ENCODE data around the gene VWA8. TPM values are rescaled to one million over a fixed set of nuclear protein-coding genes. Genes with fewer than 3 reads are reported as not detected.

Gene VWA8
- total and polyA plus RNA-seq, 2 of the 8 experiments (the other 6 are each of a cell fraction or from before 2014, with no cell fraction given) = 5.9 to 19.6 TPM

DNA sequence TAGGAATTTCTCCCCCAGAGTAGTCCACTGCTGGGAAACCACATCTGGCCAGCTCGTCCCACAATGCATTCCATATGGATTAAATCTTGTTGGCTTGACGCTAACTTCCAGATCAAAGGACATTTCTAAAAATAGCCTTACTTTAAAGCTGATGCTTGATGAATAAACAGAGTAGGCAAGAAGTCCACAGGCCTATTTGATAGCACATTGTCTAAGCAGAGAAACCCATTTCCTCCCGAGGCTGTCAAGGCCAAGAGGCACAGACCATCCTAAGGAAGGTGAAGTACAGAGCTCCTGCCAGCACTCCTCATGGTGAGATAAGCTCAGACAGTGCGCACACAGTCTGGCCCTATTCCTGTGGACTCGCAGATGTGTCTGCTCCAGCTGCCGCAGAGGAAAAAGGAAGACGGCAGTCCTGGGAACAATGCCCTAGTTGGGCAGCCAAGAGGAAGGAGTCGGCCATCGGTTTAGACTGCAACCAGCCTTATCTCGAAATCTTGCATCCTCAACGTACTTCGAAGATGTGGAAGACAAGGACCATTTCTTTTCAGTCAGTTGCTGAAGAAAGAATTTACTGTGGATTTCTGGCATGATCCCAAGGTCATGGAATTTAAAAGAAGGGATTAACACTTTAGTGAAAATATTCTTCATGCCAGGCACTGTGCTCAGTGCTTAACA lies 346.8 kb downstream of the VWA8 start:
- no peak overlapping the region for H3K9ac ChIP-seq (replicated peaks in 1 of 4; ENCODE audit: extremely low read depth in 1 of 4, low read depth in 3 of 4, low read length in 3 of 4)
- POLR2A ChIA-PET (ENCODE audit: partially characterized antibody) = no interaction called here
- H3K23ac ChIP-seq (ENCODE audit: insufficient read length) = no peak overlapping the region
- CTCF ChIA-PET (ENCODE audit: partially characterized antibody) = interaction anchor here (0.6 to 1.4 kb wide), 7 partner anchors 9 to 1822 kb away, joined by 3 to 5 read pairs (median 4); no protein-coding TSS in a partner anchor
- no peaks in the 10 kb centered on the region for H3K27me3 ChIP-seq (replicated peaks in 1 of 4; ENCODE audit: control insufficient read depth in 3 of 4, extremely low read depth in 1 of 4, insufficient read depth in 3 of 4, low read length in 3 of 4)
- H2AFZ ChIP-seq (ENCODE audit: low read length) = no peak overlapping the region
- no peak overlapping the region for H2BK15ac ChIP-seq (ENCODE audit: low read length)
- H2BK20ac ChIP-seq (ENCODE audit: low read length) = no peak overlapping the region
- no peak overlapping the region for H3K4me3 ChIP-seq (ENCODE audit: extremely low read depth in 1 of 4, insufficient read depth in 2 of 4, low read depth in 3 of 4, low read length in 4 of 4)
- no peak overlapping the region for H2BK12ac ChIP-seq (ENCODE audit: low read depth, low read length)
- DNase-seq (ENCODE audit: low read depth in 1 of 2, low spot score in 2 of 2) (no peak), FAIRE-seq (no peak)
- H2BK5ac ChIP-seq (ENCODE audit: low read depth, low read length) = no peak overlapping the region
- H4K8ac ChIP-seq (ENCODE audit: extremely low read depth, insufficient read depth, low read length) = no peak overlapping the region
- no peak overlapping the region for H3K56ac ChIP-seq (replicated peaks; ENCODE audit: insufficient read length, low read depth, low read length)
- no peak overlapping the region for H3K4ac ChIP-seq (replicated peaks; ENCODE audit: insufficient read length, low read depth, low read length)
- H3K27ac ChIP-seq (ENCODE audit: low read depth, low read length) = no peak overlapping the region
- H3K4me2 ChIP-seq (ENCODE audit: insufficient read depth in 1 of 2, low read depth in 2 of 2, low read length in 2 of 2) = no peak overlapping the region
- H3K79me2 ChIP-seq (ENCODE audit: control insufficient read depth in 1 of 2, insufficient read depth in 2 of 2, low read length in 2 of 2) = no peaks in the 10 kb centered on the region
- no peak overlapping the region for H2AK5ac ChIP-seq (ENCODE audit: low read depth, low read length)
- no peak overlapping the region for H3K18ac ChIP-seq (ENCODE audit: extremely low read depth, low read length)
- no peaks in the 10 kb centered on the region for H3K9me3 ChIP-seq (ENCODE audit: insufficient read depth in 2 of 2, low read depth in 1 of 2, low read length in 1 of 2)
- H4K5ac ChIP-seq (ENCODE audit: insufficient read length, low read depth, low read length) = no peak overlapping the region
- no peak overlapping the region for H2BK120ac ChIP-seq (replicated peaks; ENCODE audit: low read depth, low read length)
- no peaks in the 10 kb centered on the region for H3K23me2 ChIP-seq (ENCODE audit: low read depth, low read length)
- no peaks in the 10 kb centered on the region; a peak in 1 of 8 replicates for H3K36me3 ChIP-seq (ENCODE audit: control insufficient read depth in 2 of 4, insufficient read depth in 4 of 4, low read length in 3 of 4)
- H3K79me1 ChIP-seq (ENCODE audit: low read depth, low read length) = no peaks in the 10 kb centered on the region
- H3K4me1 ChIP-seq (replicated peaks in 1 of 4; ENCODE audit: control insufficient read depth in 3 of 4, insufficient read depth in 4 of 4, low read length in 3 of 4) = no peaks in the 10 kb centered on the region
- no peaks in the 10 kb centered on the region for H4K20me1 ChIP-seq (replicated peaks in 1 of 2; ENCODE audit: control insufficient read depth in 1 of 2, insufficient read depth in 2 of 2, low read length in 2 of 2)
- TF ChIP-seq POU5F1 (IDR thresholded peaks at IDR 0.05; ENCODE audit: low read depth, low read length) = no peak
- TF ChIP-seq CHD2 (IDR thresholded peaks at IDR 0.05; ENCODE audit: low read length) = no peak
- TF ChIP-seq JUN (IDR thresholded peaks at IDR 0.05; ENCODE audit: low read depth, low read length) = no peak
- no peak for TF ChIP-seq MAFK (IDR thresholded peaks at IDR 0.05; ENCODE audit: low read depth, low read length)
- no peak overlapping the region for H3K14ac ChIP-seq (ENCODE audit: insufficient read length)
- H4K91ac ChIP-seq (replicated peaks; ENCODE audit: insufficient read length, low read length) = no peak overlapping the region
- WGBS, 2 experiments (ENCODE audit: extremely low coverage in 1 of 2, insufficient coverage in 1 of 2, insufficient read length in 1 of 2, insufficient replicate concordance in 2 of 2, low coverage in 1 of 2, low lambda C conversion rate in 2 of 2, missing lambda C conversion rate in 1 of 2) = 91% methylated on average over 12 of the region's 12 CpGs; no CpG with 5 or more reads in 1 of the 2 experiments
